Measurements from ENCODE around the gene SCN1B. TPM values are rescaled to one million over a fixed set of nuclear protein-coding genes. Genes with fewer than 3 reads are reported as not detected.
A peak's percentile ranks its signal among the peaks of the same experiment; 100 is the strongest.
"Not testable (repeated sequence)": the region's sequence is repeated elsewhere in the genome, so short reads cannot be mapped to it uniquely, and the experiment has no call there.

The SCN1B gene
- total RNA-seq, 2 experiments from 2014 or later: 0.83 to 0.89 TPM

DNA sequence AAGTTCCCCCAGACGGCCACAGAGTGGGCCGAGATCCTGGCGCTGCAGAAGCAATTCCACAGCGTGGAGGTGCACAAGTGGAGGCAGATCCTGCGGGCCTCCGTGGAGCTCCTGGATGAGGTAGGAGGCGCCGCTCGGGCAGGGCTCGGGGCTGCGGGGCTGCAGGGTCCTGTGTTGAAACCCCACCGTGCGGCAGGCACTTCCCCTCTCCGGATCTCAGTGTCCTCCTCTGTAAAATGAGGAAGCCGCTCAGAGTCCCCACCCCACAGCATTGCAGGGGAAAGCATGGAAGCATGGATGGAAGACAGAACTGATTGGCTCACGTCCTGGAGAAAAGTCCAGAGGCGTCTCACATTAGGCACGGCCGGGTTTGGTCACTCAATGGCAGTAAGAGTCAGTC is 6.8 kb upstream of the SCN1B start:
- H3K27me3 Mint-ChIP-seq (ENCODE audit: low read depth): no peaks in the 10 kb centered on the region

DNA sequence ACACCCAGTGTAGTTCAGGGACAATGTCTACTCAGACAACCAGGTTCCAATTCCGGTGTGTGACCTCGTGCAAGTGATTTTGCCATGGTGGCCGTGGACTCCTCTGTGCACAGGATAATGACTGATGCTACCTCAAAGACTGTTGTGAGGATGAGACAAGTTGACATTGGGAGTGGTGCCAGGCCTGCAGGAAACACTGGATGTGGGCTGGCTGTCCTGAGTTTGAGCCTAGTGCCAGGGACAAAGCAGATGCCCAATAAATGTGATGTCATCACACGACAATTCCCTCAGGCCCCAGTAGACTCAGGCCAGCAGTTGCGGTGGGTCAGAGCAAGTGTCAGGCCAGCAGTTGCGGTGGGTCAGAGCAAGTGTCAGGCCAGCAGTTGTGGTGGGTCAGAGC is 6.2 kb upstream of the SCN1B start:
- H3K4me3 Mint-ChIP-seq: no peak overlapping the region
- H3K27me3 Mint-ChIP-seq (ENCODE audit: low read depth): no peaks in the 10 kb centered on the region
- no peak for DNase-seq
- no peaks in the 10 kb centered on the region for H3K4me1 Mint-ChIP-seq (ENCODE audit: low read depth)
- intact Hi-C loops (cut with micrococcal nuclease): no loop called here
- H3K36me3 Mint-ChIP-seq (ENCODE audit: low read depth): peaks cover 32% of the 10 kb centered on the region
- H3K9me3 Mint-ChIP-seq: no peaks in the 10 kb centered on the region
- CTCF ChIA-PET: interaction anchor here (1.2 kb wide), 1 partner anchor 11 kb away, joined by 5 read pairs; no protein-coding TSS in a partner anchor
- no peak overlapping the region for H3K27ac Mint-ChIP-seq

More for the DNA sequence above, 6.8 kb upstream of the SCN1B start:
- Mint-ChIP-seq H3K4me1 (ENCODE audit: low read depth) (no peaks in the 10 kb centered on the region), H3K36me3 (ENCODE audit: low read depth) (peaks cover 34% of the 10 kb centered on the region), H3K27ac (no peak overlapping the region), H3K9me3 (no peaks in the 10 kb centered on the region), H3K4me3 (no peak overlapping the region)
- no peak for DNase-seq
- intact Hi-C loops (cut with micrococcal nuclease): no loop called here
- CTCF ChIA-PET: no interaction called here

DNA sequence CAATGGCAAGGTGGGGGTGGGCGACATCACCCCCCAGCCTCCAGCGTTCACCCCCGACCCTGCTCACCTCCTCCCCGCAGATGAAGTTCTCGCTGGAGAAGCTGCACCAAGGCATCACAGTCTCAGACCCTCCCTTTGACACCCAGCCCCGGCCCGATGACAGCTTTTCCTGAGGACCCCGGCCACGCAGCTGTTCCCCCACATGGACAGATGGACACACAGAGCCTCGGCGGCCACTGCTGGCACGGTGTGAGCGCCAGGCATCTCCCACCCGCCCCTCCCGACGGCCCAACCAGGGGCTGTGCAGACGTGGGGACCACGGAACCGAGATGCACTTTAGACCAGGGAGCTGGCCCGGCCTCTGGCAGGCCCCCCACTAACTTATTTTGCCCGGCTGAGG is 4.3 kb upstream of the SCN1B start:
- H3K4me3 Mint-ChIP-seq: no peak overlapping the region
- intact Hi-C loops (cut with micrococcal nuclease): no loop called here
- peaks cover 5% of the 10 kb centered on the region for H3K4me1 Mint-ChIP-seq (ENCODE audit: low read depth)
- CTCF ChIA-PET: interaction anchor here (1.2 to 1.3 kb wide), 2 partner anchors 13 to 18 kb away, joined by 3 to 4 read pairs; no protein-coding TSS in a partner anchor
- no peak overlapping the region for H3K27ac Mint-ChIP-seq
- no peak for DNase-seq
- no peaks in the 10 kb centered on the region for H3K27me3 Mint-ChIP-seq (ENCODE audit: low read depth)
- H3K9me3 Mint-ChIP-seq: no peaks in the 10 kb centered on the region
- peaks cover 23% of the 10 kb centered on the region for H3K36me3 Mint-ChIP-seq (ENCODE audit: low read depth)

GRCh38 chr19:35026418-35026817 is 3.9 kb upstream of the SCN1B start:
- Mint-ChIP-seq H3K4me3 (no peak overlapping the region), H3K4me1 (ENCODE audit: low read depth) (peaks cover 9% of the 10 kb centered on the region), H3K27me3 (ENCODE audit: low read depth) (peaks cover 4% of the 10 kb centered on the region), H3K9me3 (no peaks in the 10 kb centered on the region), H3K36me3 (ENCODE audit: low read depth) (peaks cover 20% of the 10 kb centered on the region), H3K27ac (no peak overlapping the region)
- CTCF ChIA-PET: interaction anchor here (1.0 to 1.3 kb wide), 3 partner anchors 13 to 54 kb away, joined by 3 to 4 read pairs (median 3); no protein-coding TSS in a partner anchor
- intact Hi-C loops (cut with micrococcal nuclease): no loop called here
- DNase-seq: no peak

DNA sequence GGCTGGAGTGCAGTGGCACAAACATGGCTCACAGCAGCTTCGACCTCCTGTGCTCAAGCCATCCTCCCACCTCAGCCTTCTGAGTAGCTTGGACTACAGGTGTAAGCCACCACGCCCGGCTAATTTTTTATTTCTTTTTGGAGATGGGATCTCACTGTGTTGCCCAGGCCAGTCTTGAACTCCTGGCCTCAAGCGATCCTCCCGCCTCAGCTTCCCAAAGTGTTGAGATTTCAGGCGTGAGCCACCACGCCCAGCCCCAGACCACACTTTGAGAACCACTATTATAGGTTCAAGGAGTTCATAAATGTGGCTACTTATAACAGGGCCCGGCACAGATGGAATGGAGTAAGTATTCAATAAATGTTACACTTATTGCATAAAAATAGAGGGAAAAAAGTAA is 3.3 kb upstream of the SCN1B start:
- Mint-ChIP-seq H3K4me1 (ENCODE audit: low read depth) (peaks cover 12% of the 10 kb centered on the region), H3K27ac (no peak overlapping the region), H3K27me3 (ENCODE audit: low read depth) (peaks cover 9% of the 10 kb centered on the region), H3K36me3 (ENCODE audit: low read depth) (peaks cover 18% of the 10 kb centered on the region), H3K9me3 (no peaks in the 10 kb centered on the region), H3K4me3 (no peak overlapping the region)
- CTCF ChIA-PET: interaction anchor here (0.8 to 1.3 kb wide), 4 partner anchors 14 to 63 kb away, joined by 3 to 4 read pairs (median 3); no protein-coding TSS in a partner anchor
- intact Hi-C loops (cut with micrococcal nuclease): no loop called here
- no peak for DNase-seq

- Mint-ChIP-seq H3K36me3 (ENCODE audit: low read depth) (peaks cover 12% of the 10 kb centered on the region), H3K4me1 (ENCODE audit: low read depth) (peaks cover 12% of the 10 kb centered on the region), H3K4me3 (no peak overlapping the region), H3K9me3 (no peaks in the 10 kb centered on the region), H3K27me3 (ENCODE audit: low read depth) (peaks cover 19% of the 10 kb centered on the region), H3K27ac (no peak overlapping the region)
- CTCF ChIA-PET: interaction anchor here (0.8 to 1.5 kb wide), 3 partner anchors 16 to 62 kb away, joined by 3 to 4 read pairs (median 4); no protein-coding TSS in a partner anchor
- DNase-seq: no peak
- intact Hi-C loops (cut with micrococcal nuclease): no loop called here
Observed at GRCh38 chr19:35027851-35028599, 2.2 kb upstream of the SCN1B start.

- peaks cover 12% of the 10 kb centered on the region for H3K4me1 Mint-ChIP-seq (ENCODE audit: low read depth)
- H3K27me3 Mint-ChIP-seq (ENCODE audit: low read depth): peaks cover 19% of the 10 kb centered on the region
- H3K27ac Mint-ChIP-seq; intact Hi-C loops (cut with micrococcal nuclease); H3K4me3 Mint-ChIP-seq; H3K9me3 Mint-ChIP-seq; DNase-seq: not testable (repeated sequence)
- CTCF ChIA-PET: interaction anchor here (1.5 kb wide), 1 partner anchor 56 kb away, joined by 4 read pairs; no protein-coding TSS in a partner anchor
- peaks cover 12% of the 10 kb centered on the region for H3K36me3 Mint-ChIP-seq (ENCODE audit: low read depth)
Observed at GRCh38 chr19:35028600-35028885, 1.7 kb upstream of the SCN1B start.

GRCh38 chr19:35029275-35029736 is 964 bp upstream of the SCN1B start:
- intact Hi-C loops (cut with micrococcal nuclease); CTCF ChIA-PET; H3K27ac Mint-ChIP-seq; H3K9me3 Mint-ChIP-seq; H3K36me3 Mint-ChIP-seq (ENCODE audit: low read depth); DNase-seq: not testable (repeated sequence)
- Mint-ChIP-seq H3K4me3 (peak overlapping the region; percentile 47), H3K27me3 (ENCODE audit: low read depth) (peaks cover 19% of the 10 kb centered on the region), H3K4me1 (ENCODE audit: low read depth) (peaks cover 12% of the 10 kb centered on the region)

DNA sequence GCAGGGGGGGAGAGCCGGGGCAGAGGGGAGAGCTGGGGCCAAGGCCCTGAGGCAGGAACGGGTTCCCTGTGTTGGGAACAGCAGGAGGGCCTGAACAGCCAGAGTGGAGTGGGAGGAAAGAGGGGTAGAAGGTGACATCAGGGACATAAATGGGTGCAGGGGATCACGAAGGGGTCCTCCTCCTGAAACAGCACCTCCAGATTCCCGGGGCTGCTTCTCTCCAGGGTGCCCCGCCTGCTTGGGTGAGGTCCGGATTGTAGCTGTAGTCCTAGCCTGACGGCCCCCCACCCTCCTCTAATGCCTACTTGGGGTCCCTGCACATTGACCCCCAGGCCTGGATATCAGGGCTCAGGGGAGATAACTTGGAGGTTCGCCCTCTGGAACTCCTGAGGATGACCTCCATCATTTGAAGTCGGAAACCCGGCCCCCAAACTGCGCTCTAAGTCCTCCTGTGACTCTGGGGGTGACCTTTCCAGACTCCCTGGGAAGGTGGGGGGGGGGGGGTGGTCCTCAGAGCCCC is 473 bp upstream of the SCN1B start:
- Mint-ChIP-seq H3K27ac (no peak overlapping the region), H3K9me3 (no peaks in the 10 kb centered on the region), H3K27me3 (ENCODE audit: low read depth) (peaks cover 19% of the 10 kb centered on the region), H3K4me3 (peak overlapping the region; percentile 47), H3K4me1 (ENCODE audit: low read depth) (peaks cover 12% of the 10 kb centered on the region), H3K36me3 (ENCODE audit: low read depth) (peaks cover 8% of the 10 kb centered on the region)
- CTCF ChIA-PET: no interaction called here
- intact Hi-C loops (cut with micrococcal nuclease): no loop called here
- no peak for DNase-seq

DNA sequence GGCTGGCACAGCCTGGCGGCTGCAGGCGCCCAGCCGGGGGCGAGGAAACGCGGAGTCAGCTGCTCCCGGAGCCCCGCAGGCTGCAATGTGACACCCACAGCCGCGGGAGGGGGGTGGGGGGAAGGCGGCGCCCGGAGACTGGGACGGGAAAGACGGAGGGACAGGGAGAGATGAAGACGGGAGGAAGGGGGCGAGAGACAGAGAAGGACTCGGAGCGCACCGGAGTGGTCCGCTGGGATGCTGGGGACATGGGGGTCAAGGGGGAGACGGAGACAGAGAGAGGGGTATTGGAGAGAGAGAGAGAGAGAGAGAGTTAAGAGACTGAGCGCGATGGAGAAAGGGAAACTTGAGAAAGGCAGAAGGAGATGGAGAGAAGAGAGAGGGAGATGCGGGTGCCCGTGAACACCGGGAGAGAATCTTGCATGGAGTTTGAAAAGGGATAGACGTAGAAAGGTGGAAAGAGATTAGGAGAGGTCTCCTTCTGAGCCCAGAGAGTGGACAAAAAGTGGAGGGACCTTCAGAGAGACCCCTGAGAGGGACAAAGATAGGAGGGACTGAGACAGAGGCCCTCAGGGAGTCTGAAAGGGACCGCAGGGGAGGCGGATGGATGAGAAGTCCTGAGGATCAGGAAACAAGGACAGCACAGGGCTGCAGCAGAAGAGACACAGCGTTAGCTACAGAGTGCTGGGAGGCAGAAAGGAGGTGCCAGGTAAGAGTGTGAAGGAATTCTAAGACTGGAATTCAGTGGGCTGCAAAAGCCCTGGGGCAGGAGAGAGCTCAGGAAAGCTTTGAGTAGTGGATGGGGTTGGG is 1.0 kb downstream of the SCN1B start:
- intact Hi-C loops (cut with micrococcal nuclease): no loop called here
- H3K9me3 Mint-ChIP-seq: no peaks in the 10 kb centered on the region
- no peak for DNase-seq
- H3K27ac Mint-ChIP-seq: no peak overlapping the region
- peak overlapping the region; percentile 65 for H3K4me3 Mint-ChIP-seq
- peaks cover 5% of the 10 kb centered on the region for H3K36me3 Mint-ChIP-seq (ENCODE audit: low read depth)
- CTCF ChIA-PET: interaction anchor here (1.0 to 1.6 kb wide), 2 partner anchors 13 to 46 kb away, joined by 3 to 7 read pairs; no protein-coding TSS in a partner anchor
- H3K4me1 Mint-ChIP-seq (ENCODE audit: low read depth): peaks cover 12% of the 10 kb centered on the region
- H3K27me3 Mint-ChIP-seq (ENCODE audit: low read depth): peaks cover 19% of the 10 kb centered on the region

DNA sequence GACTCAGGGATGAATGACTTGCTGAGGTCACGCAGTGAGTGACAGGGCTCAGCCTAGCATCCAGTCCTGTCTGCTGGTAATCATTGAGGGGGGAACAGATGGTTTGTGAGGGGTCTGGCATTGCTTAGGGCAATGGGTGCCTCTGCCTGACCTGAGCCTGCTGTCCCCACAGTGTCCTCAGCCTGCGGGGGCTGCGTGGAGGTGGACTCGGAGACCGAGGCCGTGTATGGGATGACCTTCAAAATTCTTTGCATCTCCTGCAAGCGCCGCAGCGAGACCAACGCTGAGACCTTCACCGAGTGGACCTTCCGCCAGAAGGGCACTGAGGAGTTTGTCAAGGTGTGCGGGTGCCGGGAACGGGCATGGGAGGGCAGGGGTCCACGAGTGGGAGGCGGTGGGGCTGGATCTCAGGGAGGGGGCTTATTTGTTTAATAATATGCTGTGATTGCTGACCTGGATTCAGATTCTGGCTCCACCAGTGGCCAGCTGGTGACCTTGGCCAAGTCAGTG is 2.1 kb downstream of the SCN1B start:
- intact Hi-C loops (cut with micrococcal nuclease): no loop called here
- Mint-ChIP-seq H3K4me3 (no peak overlapping the region), H3K36me3 (ENCODE audit: low read depth) (peaks cover 3% of the 10 kb centered on the region), H3K27me3 (ENCODE audit: low read depth) (peaks cover 19% of the 10 kb centered on the region), H3K4me1 (ENCODE audit: low read depth) (peaks cover 12% of the 10 kb centered on the region), H3K9me3 (no peaks in the 10 kb centered on the region), H3K27ac (no peak overlapping the region)
- CTCF ChIA-PET: interaction anchor here (1.0 to 1.6 kb wide), 2 partner anchors 12 to 47 kb away, joined by 3 to 7 read pairs; no protein-coding TSS in a partner anchor
- no peak for DNase-seq

All from activated naive CD4-positive, alpha-beta T cell treated with anti-CD3 and anti-CD28 coated beads for 36 hours (primary cell).